Trophoblast cell (in vitro differentiated cells and primary cell): ENCODE data around the gene IMMP2L.
"Not testable (repeated sequence)": the region's sequence is repeated elsewhere in the genome, so short reads cannot be mapped to it uniquely, and the experiment has no call there.

ENCODE experiments used
- DNase-seq, 2 donors: peaks; one replicate each; pipeline ENCODE4 v3.0.0-alpha.2; 2016
- H2AFZ ChIP-seq: 2 replicates; pipeline ENCODE4 v1.6.1; 2013; ENCODE audit warnings: low read length, moderate library complexity, mild to moderate bottlenecking; ENCODE audit not compliant: insufficient read depth, poor library complexity
- H2AK5ac ChIP-seq: 2 replicates; pipeline ENCODE4 v1.6.1; 2013; ENCODE audit warnings: mild to moderate bottlenecking, low read length
- H2BK120ac ChIP-seq: 2 replicates; pipeline ENCODE4 v1.6.1; 2013; ENCODE audit warnings: low read length, mild to moderate bottlenecking, moderate library complexity; ENCODE audit not compliant: insufficient read depth, poor library complexity
- H2BK12ac ChIP-seq: 2 replicates; pipeline ENCODE4 v1.6.1; 2013; ENCODE audit warnings: mild to moderate bottlenecking, low read length, moderate library complexity
- H2BK5ac ChIP-seq: 2 replicates; pipeline ENCODE4 v1.6.1; 2013; ENCODE audit warnings: low read length, low read depth, moderate library complexity, mild to moderate bottlenecking; ENCODE audit not compliant: poor library complexity
- H3K14ac ChIP-seq: 2 replicates; pipeline ENCODE4 v1.6.1; 2013; ENCODE audit warnings: mild to moderate bottlenecking, low read length
- H3K18ac ChIP-seq: 2 replicates; pipeline ENCODE4 v1.6.1; 2013; ENCODE audit warnings: mild to moderate bottlenecking, low read length
- H3K23ac ChIP-seq: 2 replicates; pipeline ENCODE4 v1.6.1; 2013; ENCODE audit warnings: low read length
- H3K27ac ChIP-seq: 2 replicates; pipeline ENCODE4 v1.5.1; 2013; ENCODE audit warnings: low read depth, mild to moderate bottlenecking, inconsistent platforms, low read length, moderate library complexity
- H3K27me3 ChIP-seq: 2 replicates; pipeline ENCODE4 v1.6.1; 2013; ENCODE audit warnings: inconsistent platforms, mild to moderate bottlenecking, low read length, moderate library complexity; ENCODE audit not compliant: insufficient read depth
- H3K36me3 ChIP-seq, 2 experiments: 1 replicate in 1 of 2; 2 replicates in 1 of 2; pipeline ENCODE4 v1.6.1; 2013; ENCODE audit warnings: low read length in 2 of 2, mild to moderate bottlenecking in 2 of 2, moderate library complexity in 1 of 2; ENCODE audit not compliant: insufficient read depth in 2 of 2, control insufficient read depth in 1 of 2
- H3K4ac ChIP-seq: 2 replicates; pipeline ENCODE4 v1.6.1; 2013; ENCODE audit warnings: low read depth, mild to moderate bottlenecking, low read length, moderate library complexity
- H3K4me1 ChIP-seq, 2 experiments: 1 replicate in 1 of 2; 2 replicates in 1 of 2; pipeline ENCODE4 v1.6.1; 2013; ENCODE audit warnings: low read length in 2 of 2, mild to moderate bottlenecking in 2 of 2, moderate library complexity in 1 of 2; ENCODE audit not compliant: insufficient read depth in 2 of 2, control insufficient read depth in 1 of 2
- H3K4me2 ChIP-seq: 2 replicates; pipeline ENCODE4 v1.6.1; 2013; ENCODE audit warnings: inconsistent platforms, mild to moderate bottlenecking, low read length, moderate library complexity
- H3K4me3 ChIP-seq: 2 replicates; pipeline ENCODE4 v1.5.1; 2013; ENCODE audit warnings: mild to moderate bottlenecking, low read depth, low read length, inconsistent platforms
- H3K79me1 ChIP-seq: one replicate; pipeline ENCODE4 v1.6.1; 2013; ENCODE audit warnings: low read length
- H3K79me2 ChIP-seq: 2 replicates; pipeline ENCODE4 v1.6.1; 2013; ENCODE audit warnings: low read length, mild to moderate bottlenecking; ENCODE audit not compliant: control insufficient read depth, insufficient read depth, poor library complexity
- H3K9ac ChIP-seq: 2 replicates; pipeline ENCODE4 v1.6.1; 2013; ENCODE audit warnings: mild to moderate bottlenecking, low read length
- H3K9me3 ChIP-seq: 2 replicates; pipeline ENCODE4 v1.6.1; 2013; ENCODE audit warnings: low read depth, mild to moderate bottlenecking, control low read depth, inconsistent platforms, low read length; ENCODE audit not compliant: insufficient read depth
- H4K12ac ChIP-seq: 2 replicates; pipeline ENCODE4 v1.6.1; 2013; ENCODE audit warnings: low read depth, mild to moderate bottlenecking, low read length, moderate library complexity
- H4K8ac ChIP-seq: 2 replicates; pipeline ENCODE4 v1.6.1; 2013; ENCODE audit warnings: low read depth, mild to moderate bottlenecking, low read length, moderate library complexity
- H4K91ac ChIP-seq: one replicate; pipeline ENCODE4 v1.6.1; 2013; ENCODE audit warnings: low read depth, mild to moderate bottlenecking, low read length, moderate library complexity
- WGBS: extraction: QIAGEN DNeasy Blood & Tissue Kit; methylation state at CpG from one replicate; pipeline ENCODE4 v1.1.7; 2013; ENCODE audit warnings: missing lambda C conversion rate; ENCODE audit not compliant: insufficient read length, insufficient coverage; ENCODE audit errors: extremely low coverage; 5-methylcytosine and 5-hydroxymethylcytosine counted together

The IMMP2L gene

GRCh38 chr7:111074748-111075146 lies 487.5 kb downstream of the IMMP2L start:
- no CpG with 5 or more reads among the region's 6 CpGs for WGBS
- Histone ChIP-seq H3K4me1 (no peaks in the 10 kb centered on the region), H3K14ac (no peak overlapping the region), H3K9me3 (no peaks in the 10 kb centered on the region), H2BK5ac (no peak overlapping the region), H2AK5ac (no peak overlapping the region), H2AFZ (no peak overlapping the region), H3K23ac (no peak overlapping the region), H3K4me3 (no peak overlapping the region), H3K36me3 (no peaks in the 10 kb centered on the region), H3K79me1 (no peaks in the 10 kb centered on the region), H3K18ac (no peak overlapping the region), H3K4me2 (no peak overlapping the region), H4K91ac (no peak overlapping the region), H3K4ac (no peak overlapping the region), H2BK120ac (no peak overlapping the region), H3K27me3 (no peaks in the 10 kb centered on the region), H3K27ac (no peak overlapping the region), H3K9ac (no peak overlapping the region), H3K79me2 (no peaks in the 10 kb centered on the region), H2BK12ac (no peak overlapping the region), H4K12ac (no peak overlapping the region), H4K8ac (no peak overlapping the region)
- DNase-seq: no peak

GRCh38 chr7:111074071-111074747 lies 488.1 kb downstream of the IMMP2L start:
- Histone ChIP-seq H3K79me2 (no peaks in the 10 kb centered on the region), H4K91ac (no peak overlapping the region), H3K4me1 (no peaks in the 10 kb centered on the region), H3K23ac (no peak overlapping the region), H3K27ac (no peak overlapping the region), H3K4me2 (no peak overlapping the region), H3K27me3 (no peaks in the 10 kb centered on the region), H2BK12ac (no peak overlapping the region), H3K9ac (no peak overlapping the region), H3K9me3 (no peaks in the 10 kb centered on the region), H3K4me3 (no peak overlapping the region), H2BK120ac (no peak overlapping the region), H2BK5ac (no peak overlapping the region), H3K14ac (no peak overlapping the region), H2AFZ (no peak overlapping the region), H2AK5ac (no peak overlapping the region), H3K79me1 (no peaks in the 10 kb centered on the region), H4K12ac (no peak overlapping the region), H3K4ac (no peak overlapping the region), H4K8ac (no peak overlapping the region), H3K36me3 (no peaks in the 10 kb centered on the region), H3K18ac (no peak overlapping the region)
- WGBS: no CpG with 5 or more reads among the region's 3 CpGs
- DNase-seq: no peak

- not testable (repeated sequence) for H2BK12ac ChIP-seq, H4K91ac ChIP-seq, H3K79me2 ChIP-seq, H3K9ac ChIP-seq, H3K14ac ChIP-seq, H3K4me2 ChIP-seq, H3K27ac ChIP-seq, H3K4me3 ChIP-seq, H2BK5ac ChIP-seq, H2AK5ac ChIP-seq, H3K79me1 ChIP-seq, H4K8ac ChIP-seq, H3K4ac ChIP-seq, H3K18ac ChIP-seq, H4K12ac ChIP-seq, H3K27me3 ChIP-seq, H3K9me3 ChIP-seq, H3K36me3 ChIP-seq, H3K23ac ChIP-seq, H2AFZ ChIP-seq, H2BK120ac ChIP-seq, H3K4me1 ChIP-seq
- DNase-seq: peak; percentile 32 to 49
- no CpG with 5 or more reads among the region's 9 CpGs for WGBS
Measured at GRCh38 chr7:111072658-111073057, 489.6 kb downstream of the IMMP2L start.

- no peak overlapping the region for H3K23ac ChIP-seq
- no peak overlapping the region for H4K12ac ChIP-seq
- no peak overlapping the region for H2BK120ac ChIP-seq
- DNase-seq: no peak
- no peaks in the 10 kb centered on the region for H3K4me1 ChIP-seq
- H4K8ac ChIP-seq: no peak overlapping the region
- H3K4me3 ChIP-seq: no peak overlapping the region
- H3K4me2 ChIP-seq: no peak overlapping the region
- no peaks in the 10 kb centered on the region for H3K27me3 ChIP-seq
- no peak overlapping the region for H2AK5ac ChIP-seq
- no peaks in the 10 kb centered on the region for H3K36me3 ChIP-seq
- no peaks in the 10 kb centered on the region for H3K9me3 ChIP-seq
- no peak overlapping the region for H3K4ac ChIP-seq
- H2BK12ac ChIP-seq: no peak overlapping the region
- H3K14ac ChIP-seq: no peak overlapping the region
- H2BK5ac ChIP-seq: no peak overlapping the region
- no peak overlapping the region for H3K9ac ChIP-seq
- no peaks in the 10 kb centered on the region for H3K79me1 ChIP-seq
- no peak overlapping the region for H3K18ac ChIP-seq
- no peaks in the 10 kb centered on the region for H3K79me2 ChIP-seq
- no peak overlapping the region for H3K27ac ChIP-seq
- H2AFZ ChIP-seq: no peak overlapping the region
- H4K91ac ChIP-seq: no peak overlapping the region
Measured at GRCh38 chr7:111071556-111071955, 490.7 kb downstream of the IMMP2L start.
